GM23338 (cell line): ENCODE results near the gene RNF26.

Experiments
- CTCF ChIP-seq, 2 experiments: fragments of 200-600 bp in 1 of 2; sonication (generic) in 1 of 2; conservative IDR thresholded peaks; 2 replicates each; pipeline versions ENCODE4 v1.5.1 to v1.6.1; 2016 to 2017; ENCODE audit warnings: antibody characterized with exemption in 2 of 2, low read depth in 2 of 2, mild to moderate bottlenecking in 2 of 2, moderate library complexity in 1 of 2
- EZH2 ChIP-seq: fragments of 200-600 bp; sonication (generic); IDR thresholded peaks from one replicate; pipeline ENCODE4 v1.8.0; 2017; ENCODE audit warnings: antibody characterized with exemption, mild to moderate bottlenecking, low read depth; ENCODE audit not compliant: unreplicated experiment
- JUNB ChIP-seq: IDR thresholded peaks from one replicate; pipeline ENCODE4 v1.6.1; 2016; ENCODE audit warnings: antibody characterized with exemption; ENCODE audit not compliant: unreplicated experiment
- POLR2AphosphoS5 ChIP-seq: IDR thresholded peaks from 2 replicates; pipeline ENCODE4 v1.6.1; 2016; ENCODE audit warnings: antibody characterized with exemption, low read depth

GRCh38 chr11:119309411-119309810 lies 24.9 kb upstream of the RNF26 start:
- TF ChIP-seq POLR2AphosphoS5 (no peak; the same call in 1 of the 2 replicates), EZH2 (no peak), CTCF (conservative IDR thresholded peaks at IDR 0.05; ENCODE audit: low read depth in 2 of 2) (no peak), JUNB (no peak)
